ENCODE data around the gene DCDC2C. TPM values are rescaled to one million over a fixed set of nuclear protein-coding genes. Genes with fewer than 3 reads are reported as not detected.

The DCDC2C gene
- total and polyA plus RNA-seq, 10 donors = 0.03 to 0.22 TPM; not detected in 8

GRCh38 chr2:3681625-3682024 lies 21.8 kb upstream of the DCDC2C start:
- intact Hi-C loops (cut with DNase I; ENCODE audit: low total_unique reads) = no loop called here
- no peak for DNase-seq
- Histone ChIP-seq H3K4me3 (no peak overlapping the region), H3K27me3 (replicated peaks in 1 of 7) (no peaks in the 10 kb centered on the region), H3K9me3 (no peaks in the 10 kb centered on the region), H3K4me1 (no peaks in the 10 kb centered on the region), H3K36me3 (no peaks in the 10 kb centered on the region), H3K27ac (no peak overlapping the region)
- no peak for TF ChIP-seq POLR2A (IDR thresholded peaks at IDR 0.05)
- no peak for TF ChIP-seq POLR2AphosphoS5 (IDR thresholded peaks at IDR 0.05)
- TF ChIP-seq, protein P1, sequence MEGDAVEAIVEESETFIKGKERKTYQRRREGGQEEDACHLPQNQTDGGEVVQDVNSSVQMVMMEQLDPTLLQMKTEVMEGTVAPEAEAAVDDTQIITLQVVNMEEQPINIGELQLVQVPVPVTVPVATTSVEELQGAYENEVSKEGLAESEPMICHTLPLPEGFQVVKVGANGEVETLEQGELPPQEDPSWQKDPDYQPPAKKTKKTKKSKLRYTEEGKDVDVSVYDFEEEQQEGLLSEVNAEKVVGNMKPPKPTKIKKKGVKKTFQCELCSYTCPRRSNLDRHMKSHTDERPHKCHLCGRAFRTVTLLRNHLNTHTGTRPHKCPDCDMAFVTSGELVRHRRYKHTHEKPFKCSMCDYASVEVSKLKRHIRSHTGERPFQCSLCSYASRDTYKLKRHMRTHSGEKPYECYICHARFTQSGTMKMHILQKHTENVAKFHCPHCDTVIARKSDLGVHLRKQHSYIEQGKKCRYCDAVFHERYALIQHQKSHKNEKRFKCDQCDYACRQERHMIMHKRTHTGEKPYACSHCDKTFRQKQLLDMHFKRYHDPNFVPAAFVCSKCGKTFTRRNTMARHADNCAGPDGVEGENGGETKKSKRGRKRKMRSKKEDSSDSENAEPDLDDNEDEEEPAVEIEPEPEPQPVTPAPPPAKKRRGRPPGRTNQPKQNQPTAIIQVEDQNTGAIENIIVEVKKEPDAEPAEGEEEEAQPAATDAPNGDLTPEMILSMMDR (IDR thresholded peaks at IDR 0.05 in 8 of 11, conservative IDR thresholded peaks at IDR 0.05 in 3 of 11) = no peak
- WGBS, 5 donors = 73 to 87% (median 84%) methylated on average over 5 of the region's 5 CpGs

DNA sequence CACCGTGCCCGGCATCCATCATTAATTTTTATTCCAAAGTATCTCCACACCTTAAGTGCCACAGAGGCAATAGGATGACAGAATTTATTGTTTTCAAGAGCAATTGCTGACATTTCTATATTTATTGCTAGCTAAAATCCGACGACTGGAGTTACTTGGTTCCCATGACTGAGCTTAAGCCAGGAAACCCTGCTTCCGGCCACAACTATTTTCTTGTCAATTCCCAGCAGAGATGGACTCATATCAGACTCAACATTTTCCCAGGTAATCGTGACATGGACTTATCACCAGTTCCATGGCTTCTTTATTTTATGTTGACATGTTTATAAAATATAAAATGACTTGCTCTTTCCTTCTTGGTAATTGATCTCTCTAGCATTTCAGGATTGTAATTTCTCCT lies 20.6 kb upstream of the DCDC2C start:
- no peaks in the 10 kb centered on the region for H3K36me3 ChIP-seq
- intact Hi-C loops (cut with DNase I; ENCODE audit: low total_unique reads) = no loop called here
- 65 to 77% (median 70%) methylated on average over 6 of the region's 6 CpGs for WGBS, 5 donors
- no peak for DNase-seq
- no peaks in the 10 kb centered on the region for H3K4me1 ChIP-seq
- H3K4me3 ChIP-seq = no peak overlapping the region
- no peaks in the 10 kb centered on the region for H3K9me3 ChIP-seq
- H3K27ac ChIP-seq = no peak overlapping the region
- TF ChIP-seq POLR2A (IDR thresholded peaks at IDR 0.05) (no peak), POLR2AphosphoS5 (IDR thresholded peaks at IDR 0.05) (no peak)
- TF ChIP-seq, protein P1 (IDR thresholded peaks at IDR 0.05 in 8 of 11, conservative IDR thresholded peaks at IDR 0.05 in 3 of 11) = no peak
- no peaks in the 10 kb centered on the region for H3K27me3 ChIP-seq (replicated peaks in 1 of 7)

- Histone ChIP-seq H3K27ac (no peak overlapping the region), H3K27me3 (replicated peaks in 1 of 7) (no peaks in the 10 kb centered on the region), H3K36me3 (no peaks in the 10 kb centered on the region), H3K4me3 (no peak overlapping the region), H3K4me1 (no peaks in the 10 kb centered on the region), H3K9me3 (no peaks in the 10 kb centered on the region)
- TF ChIP-seq, protein P1 (IDR thresholded peaks at IDR 0.05 in 8 of 11, conservative IDR thresholded peaks at IDR 0.05 in 3 of 11) = no peak
- TF ChIP-seq POLR2AphosphoS5 (IDR thresholded peaks at IDR 0.05) (no peak), POLR2A (IDR thresholded peaks at IDR 0.05) (no peak)
- WGBS, 5 donors = 69 to 82% (median 71%) methylated on average over 3 of the region's 3 CpGs
- no peak for DNase-seq
- intact Hi-C loops (cut with DNase I; ENCODE audit: low total_unique reads) = no loop called here
These were observed 19.5 kb upstream of the DCDC2C start for GRCh38 chr2:3683748-3684454.

DNA sequence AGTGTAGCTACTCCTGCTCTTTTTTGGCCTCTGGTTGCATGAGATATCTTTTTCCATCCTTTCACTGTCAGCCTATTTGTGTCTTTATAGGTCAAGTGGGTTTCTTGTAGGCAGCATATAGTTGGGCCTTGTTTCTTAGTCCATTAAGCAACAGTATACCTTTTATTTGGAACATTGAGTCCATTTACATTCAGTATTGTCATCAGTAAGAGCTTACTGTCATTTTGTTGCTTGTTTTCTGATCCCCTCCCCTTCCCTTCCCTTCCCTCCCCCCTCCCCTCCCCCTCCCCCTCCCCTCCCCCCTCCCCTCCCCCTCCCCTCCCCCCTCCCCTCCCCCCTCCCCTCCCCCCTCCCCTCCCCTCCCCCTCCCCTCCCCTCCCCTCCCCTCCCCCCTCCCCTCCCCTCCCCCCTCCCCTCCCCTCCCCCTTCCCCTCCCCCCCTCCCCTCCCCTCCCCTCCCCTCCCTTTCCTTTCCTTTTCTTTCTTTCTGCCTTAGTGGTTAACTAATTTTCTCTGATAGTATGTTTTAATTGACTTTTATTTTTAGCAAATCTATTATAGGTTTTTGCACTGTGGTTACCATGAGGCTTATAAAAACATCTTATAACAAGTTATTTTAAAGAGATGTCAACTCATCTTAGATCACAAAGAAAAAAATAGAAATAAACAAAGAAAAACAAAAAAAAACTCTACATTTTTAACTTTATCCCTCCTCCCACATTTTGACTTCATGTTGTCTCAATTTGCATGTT lies 13.2 kb upstream of the DCDC2C start:
- H3K27ac ChIP-seq = no peak overlapping the region
- H3K27me3 ChIP-seq (replicated peaks in 1 of 7) = peaks cover 0 to 12% (median 0%) of the 10 kb centered on the region in 7 donors
- intact Hi-C loops (cut with DNase I; ENCODE audit: low total_unique reads) = no loop called here
- no peaks in the 10 kb centered on the region for H3K36me3 ChIP-seq
- no peak for TF ChIP-seq POLR2A (IDR thresholded peaks at IDR 0.05)
- no peak for TF ChIP-seq POLR2AphosphoS5 (IDR thresholded peaks at IDR 0.05)
- TF ChIP-seq, protein P1 (IDR thresholded peaks at IDR 0.05 in 8 of 11, conservative IDR thresholded peaks at IDR 0.05 in 3 of 11) = no peak
- H3K9me3 ChIP-seq = peaks cover 0 to 28% (median 13%) of the 10 kb centered on the region in 8 donors
- DNase-seq = no peak
- H3K4me1 ChIP-seq = no peaks in the 10 kb centered on the region
- no peak overlapping the region for H3K4me3 ChIP-seq

Measured in spleen (tissue), 11 donors.